SU-DHL-6 (cell line): Measurements from ENCODE around the gene ARHGEF11.

Experiments used
- H2AFZ ChIP-seq: fragments of 200-600 bp; sonication (generic); 2 replicates; pipeline ENCODE4 v1.6.1; 2014; ENCODE audit warnings: low read depth, mild to moderate bottlenecking, moderate library complexity, mixed read lengths, antibody characterized with exemption, low read length; ENCODE audit not compliant: severe bottlenecking
- H3F3A ChIP-seq: fragments of 200-600 bp; shearing (Covaris generic); 2 replicates; pipeline ENCODE4 v1.6.0; 2016; ENCODE audit warnings: antibody characterized with exemption, mild to moderate bottlenecking; ENCODE audit not compliant: insufficient read depth
- H3K27ac ChIP-seq: fragments of 200-600 bp; sonication (generic); 2 replicates; pipeline ENCODE4 v1.5.1; 2016; ENCODE audit warnings: low read depth, mild to moderate bottlenecking, low read length, moderate library complexity, mixed read lengths
- H3K27me3 ChIP-seq: fragments of 200-600 bp; sonication (generic), shearing (Covaris generic); 2 replicates; pipeline ENCODE4 v1.6.0; 2014; ENCODE audit warnings: mild to moderate bottlenecking, low read length
- H3K36me3 ChIP-seq: fragments of 200-600 bp; sonication (generic); 2 replicates; pipeline ENCODE4 v1.6.1; 2014; ENCODE audit warnings: mild to moderate bottlenecking, low read length, mixed read lengths
- H3K4me2 ChIP-seq: fragments of 300-600, 200-600 bp; shearing (Covaris generic), sonication (generic); 2 replicates; pipeline ENCODE4 v1.6.0; 2014; ENCODE audit warnings: low read length, low read depth, mild to moderate bottlenecking; ENCODE audit not compliant: poor library complexity, severe bottlenecking
- H3K4me3 ChIP-seq: fragments of 200-600 bp; sonication (generic); 2 replicates; pipeline ENCODE4 v1.5.1; 2014; ENCODE audit warnings: antibody characterized with exemption, low read length, mild to moderate bottlenecking, mixed read lengths; ENCODE audit not compliant: insufficient read depth, poor library complexity, severe bottlenecking
- H3K79me2 ChIP-seq: fragments of 200-600 bp; sonication (generic); 2 replicates; pipeline ENCODE4 v1.6.1; 2014; ENCODE audit warnings: mild to moderate bottlenecking, low read length, moderate library complexity; ENCODE audit not compliant: insufficient read depth
- H3K9ac ChIP-seq: fragments of 200-600 bp; sonication (generic); 2 replicates; pipeline ENCODE4 v1.7.0; 2014; ENCODE audit warnings: mild to moderate bottlenecking, low read length
- H3K9me2 ChIP-seq: fragments of 200-600 bp; sonication (generic); replicated peaks from 2 replicates; pipeline ENCODE4 v1.6.1; 2014; ENCODE audit warnings: low read length; ENCODE audit not compliant: insufficient read depth
- H3K9me3 ChIP-seq: fragments of 200-600 bp; sonication (generic); 2 replicates; pipeline ENCODE4 v1.6.1; 2014; ENCODE audit warnings: low read length, mixed read lengths; ENCODE audit not compliant: insufficient read depth
- H4K20me1 ChIP-seq: fragments of 200-600 bp; sonication (generic); 2 replicates; pipeline ENCODE4 v1.6.1; 2014; ENCODE audit warnings: low read depth, mild to moderate bottlenecking, antibody characterized with exemption, low read length, moderate library complexity, mixed read lengths
- EZH2phosphoT487 ChIP-seq: fragments of 200-600 bp; sonication (generic), shearing (Covaris generic); conservative IDR thresholded peaks from 2 replicates; pipeline ENCODE4 v1.6.1; 2018; ENCODE audit warnings: mild to moderate bottlenecking, antibody characterized with exemption, low read length, moderate library complexity, mixed read lengths
- TF ChIP-seq, protein P1 (sequence below): fragments of 200-600 bp; sonication (generic); IDR thresholded peaks from one replicate; pipeline ENCODE4 v1.5.1; 2017; ENCODE audit warnings: antibody characterized with exemption, mild to moderate bottlenecking, low read length, moderate library complexity; ENCODE audit not compliant: insufficient read depth, poor library complexity, severe bottlenecking

Gene ARHGEF11

DNA sequence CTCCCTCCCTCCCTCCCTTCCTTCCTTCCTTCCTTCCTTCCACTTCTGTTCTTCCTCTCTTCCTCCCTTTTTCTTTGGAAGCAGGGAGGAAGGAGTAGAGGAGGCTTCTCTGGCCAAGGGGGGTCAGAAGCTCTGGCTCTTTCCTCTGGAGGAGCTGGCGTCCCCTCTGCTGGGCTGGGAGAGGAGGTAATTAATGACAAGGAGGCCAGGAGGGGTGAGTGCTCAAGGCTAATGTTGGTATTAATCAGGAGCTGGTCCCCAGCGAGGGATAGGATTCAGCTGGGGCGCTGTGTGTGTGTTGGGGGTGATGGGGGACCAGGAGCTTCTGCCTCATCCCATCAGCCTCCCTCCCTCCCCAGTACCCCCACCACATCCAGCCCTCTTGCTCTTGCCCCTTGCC is 158.2 kb downstream of the ARHGEF11 start:
- Histone ChIP-seq H3K9ac (no peak overlapping the region), H2AFZ (no peak overlapping the region), H3F3A (no peaks in the 10 kb centered on the region), H4K20me1 (no peaks in the 10 kb centered on the region), H3K9me2 (no peaks in the 10 kb centered on the region), H3K79me2 (no peaks in the 10 kb centered on the region), H3K4me3 (no peak overlapping the region), H3K36me3 (no peaks in the 10 kb centered on the region), H3K4me2 (no peak overlapping the region), H3K27ac (no peak overlapping the region), H3K27me3 (no peaks in the 10 kb centered on the region), H3K9me3 (no peaks in the 10 kb centered on the region)
- TF ChIP-seq, protein P1, sequence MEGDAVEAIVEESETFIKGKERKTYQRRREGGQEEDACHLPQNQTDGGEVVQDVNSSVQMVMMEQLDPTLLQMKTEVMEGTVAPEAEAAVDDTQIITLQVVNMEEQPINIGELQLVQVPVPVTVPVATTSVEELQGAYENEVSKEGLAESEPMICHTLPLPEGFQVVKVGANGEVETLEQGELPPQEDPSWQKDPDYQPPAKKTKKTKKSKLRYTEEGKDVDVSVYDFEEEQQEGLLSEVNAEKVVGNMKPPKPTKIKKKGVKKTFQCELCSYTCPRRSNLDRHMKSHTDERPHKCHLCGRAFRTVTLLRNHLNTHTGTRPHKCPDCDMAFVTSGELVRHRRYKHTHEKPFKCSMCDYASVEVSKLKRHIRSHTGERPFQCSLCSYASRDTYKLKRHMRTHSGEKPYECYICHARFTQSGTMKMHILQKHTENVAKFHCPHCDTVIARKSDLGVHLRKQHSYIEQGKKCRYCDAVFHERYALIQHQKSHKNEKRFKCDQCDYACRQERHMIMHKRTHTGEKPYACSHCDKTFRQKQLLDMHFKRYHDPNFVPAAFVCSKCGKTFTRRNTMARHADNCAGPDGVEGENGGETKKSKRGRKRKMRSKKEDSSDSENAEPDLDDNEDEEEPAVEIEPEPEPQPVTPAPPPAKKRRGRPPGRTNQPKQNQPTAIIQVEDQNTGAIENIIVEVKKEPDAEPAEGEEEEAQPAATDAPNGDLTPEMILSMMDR, result no peak
- no peak for TF ChIP-seq EZH2phosphoT487

DNA sequence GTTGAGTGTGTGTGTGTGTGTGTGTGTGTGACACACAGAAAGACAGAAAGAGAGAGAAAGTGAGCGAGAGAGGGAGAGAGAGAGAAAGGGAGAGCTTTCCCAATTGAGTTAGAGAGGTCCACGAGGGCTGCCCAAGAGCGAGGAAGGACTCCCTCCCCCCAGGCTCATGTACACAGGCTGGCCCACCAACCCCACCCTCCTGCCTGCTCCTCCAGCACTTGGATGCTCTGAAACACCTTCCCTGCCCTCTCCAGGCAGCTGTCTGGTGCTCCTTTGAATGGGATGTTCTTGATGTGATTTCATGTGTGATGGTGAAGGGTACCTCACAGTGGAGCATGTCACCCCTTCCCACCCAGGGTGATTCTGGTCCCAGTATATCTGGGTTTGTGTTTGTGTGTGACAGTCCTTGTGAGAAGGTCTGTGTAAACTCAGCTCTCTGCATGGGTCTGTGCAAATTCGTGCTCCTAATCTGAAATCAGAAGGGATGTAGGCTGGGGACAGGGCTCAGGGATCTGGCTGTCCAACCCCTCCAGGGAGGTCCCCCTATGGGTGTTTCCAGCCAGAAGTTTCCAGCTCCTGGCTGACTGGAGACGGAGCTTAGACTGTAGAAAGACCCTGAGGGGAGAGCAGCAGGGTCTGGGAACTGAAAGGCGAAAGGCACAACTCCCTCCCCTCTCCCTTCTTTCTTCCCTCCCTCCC is 158.8 kb downstream of the ARHGEF11 start:
- TF ChIP-seq EZH2phosphoT487, result no peak
- Histone ChIP-seq H3K9me3 (no peaks in the 10 kb centered on the region), H4K20me1 (no peaks in the 10 kb centered on the region), H3K9me2 (no peaks in the 10 kb centered on the region), H3K4me2 (no peak overlapping the region), H3K79me2 (no peaks in the 10 kb centered on the region), H3K4me3 (no peak overlapping the region), H3K9ac (no peak overlapping the region), H3K27ac (no peak overlapping the region), H3K36me3 (no peaks in the 10 kb centered on the region), H2AFZ (no peak overlapping the region), H3K27me3 (no peaks in the 10 kb centered on the region), H3F3A (no peaks in the 10 kb centered on the region)

DNA sequence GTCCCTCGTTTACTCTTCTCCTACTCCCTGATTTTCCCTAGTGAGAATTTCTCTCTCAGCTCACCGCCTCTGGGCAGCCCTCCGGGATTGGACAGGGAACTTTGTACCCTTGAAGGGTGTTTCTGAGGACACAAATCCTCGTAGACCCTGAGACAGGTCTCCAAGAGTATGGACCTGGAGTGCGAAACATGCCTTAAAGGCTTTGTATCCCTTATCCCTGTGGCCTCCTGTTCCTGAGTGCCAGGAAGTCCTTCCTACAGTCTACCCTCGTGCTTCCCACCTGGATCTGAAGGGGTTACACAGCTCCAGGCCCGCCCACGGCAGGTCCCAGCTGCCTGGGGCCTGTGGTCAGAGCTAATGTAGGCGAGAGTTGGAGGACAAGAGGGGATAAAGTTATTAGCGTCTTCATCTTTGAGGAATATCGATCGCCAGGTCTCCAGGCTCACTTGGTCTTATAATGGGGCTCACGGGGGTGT is 159.6 kb downstream of the ARHGEF11 start:
- no peaks in the 10 kb centered on the region for H3K9me2 ChIP-seq
- no peak overlapping the region for H2AFZ ChIP-seq
- H3K9me3 ChIP-seq, result no peaks in the 10 kb centered on the region
- H3F3A ChIP-seq, result no peaks in the 10 kb centered on the region
- no peak overlapping the region for H3K27ac ChIP-seq
- no peaks in the 10 kb centered on the region for H3K27me3 ChIP-seq
- H3K4me2 ChIP-seq, result no peak overlapping the region
- no peaks in the 10 kb centered on the region for H3K79me2 ChIP-seq
- H3K4me3 ChIP-seq, result no peak overlapping the region
- no peak overlapping the region for H3K9ac ChIP-seq
- H3K36me3 ChIP-seq, result no peaks in the 10 kb centered on the region
- no peaks in the 10 kb centered on the region for H4K20me1 ChIP-seq
- TF ChIP-seq, protein P1, result no peak
- no peak for TF ChIP-seq EZH2phosphoT487

DNA sequence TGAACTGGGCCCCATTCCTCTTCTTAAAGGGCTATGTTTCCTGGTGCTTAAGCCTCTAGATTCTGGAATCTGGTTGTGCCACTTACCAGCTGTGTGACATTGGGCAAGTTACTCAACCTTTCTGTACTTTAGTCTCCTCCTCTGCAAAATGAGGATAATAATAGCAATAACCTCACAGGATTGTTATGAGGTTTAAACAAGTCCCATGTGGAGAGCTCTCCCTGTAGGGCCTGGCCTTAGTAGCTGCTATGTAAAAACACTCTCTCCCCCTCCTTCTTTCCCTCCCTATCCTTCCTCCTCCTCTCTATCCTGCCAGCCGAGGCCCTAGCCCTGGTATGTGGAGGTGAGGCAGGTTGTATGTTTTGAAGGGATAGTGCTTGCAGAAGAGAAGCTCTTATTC is 160.2 kb downstream of the ARHGEF11 start:
- Histone ChIP-seq H3K27ac (no peak overlapping the region), H3K4me3 (no peak overlapping the region), H3K79me2 (no peaks in the 10 kb centered on the region), H3K9me2 (no peaks in the 10 kb centered on the region), H3K9me3 (no peaks in the 10 kb centered on the region), H3K27me3 (no peaks in the 10 kb centered on the region), H3K9ac (no peak overlapping the region), H4K20me1 (no peaks in the 10 kb centered on the region), H3K36me3 (no peaks in the 10 kb centered on the region), H3K4me2 (no peak overlapping the region), H2AFZ (no peak overlapping the region), H3F3A (no peaks in the 10 kb centered on the region)
- TF ChIP-seq EZH2phosphoT487, result no peak
- TF ChIP-seq, protein P1, result no peak
